ENCODE results near the gene MAP7.

Gene MAP7

GRCh38 chr6:136563386-136564152, 13.3 kb upstream of the MAP7 start:
- no peak for DNase-seq

DNA sequence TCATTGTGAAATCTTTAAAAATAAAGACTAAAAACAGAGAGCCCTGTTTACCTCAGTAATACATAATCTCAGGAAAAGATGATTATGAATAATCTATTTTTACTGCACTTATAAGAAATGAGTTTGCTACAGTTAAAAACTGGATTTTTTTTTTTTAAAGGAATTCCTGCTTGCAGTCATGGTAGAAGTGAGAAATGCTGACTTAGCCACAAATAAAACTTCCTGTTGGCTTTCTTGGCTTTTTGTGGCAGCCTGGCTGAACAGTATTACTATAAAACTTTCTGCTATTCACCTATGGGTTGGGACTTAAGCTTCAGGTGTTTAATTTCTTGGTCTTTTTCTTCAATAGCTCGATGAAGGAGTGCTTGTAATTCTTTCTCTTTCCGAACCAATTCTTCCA, 12.0 kb upstream of the MAP7 start:
- DNase-seq = no peak

DNA sequence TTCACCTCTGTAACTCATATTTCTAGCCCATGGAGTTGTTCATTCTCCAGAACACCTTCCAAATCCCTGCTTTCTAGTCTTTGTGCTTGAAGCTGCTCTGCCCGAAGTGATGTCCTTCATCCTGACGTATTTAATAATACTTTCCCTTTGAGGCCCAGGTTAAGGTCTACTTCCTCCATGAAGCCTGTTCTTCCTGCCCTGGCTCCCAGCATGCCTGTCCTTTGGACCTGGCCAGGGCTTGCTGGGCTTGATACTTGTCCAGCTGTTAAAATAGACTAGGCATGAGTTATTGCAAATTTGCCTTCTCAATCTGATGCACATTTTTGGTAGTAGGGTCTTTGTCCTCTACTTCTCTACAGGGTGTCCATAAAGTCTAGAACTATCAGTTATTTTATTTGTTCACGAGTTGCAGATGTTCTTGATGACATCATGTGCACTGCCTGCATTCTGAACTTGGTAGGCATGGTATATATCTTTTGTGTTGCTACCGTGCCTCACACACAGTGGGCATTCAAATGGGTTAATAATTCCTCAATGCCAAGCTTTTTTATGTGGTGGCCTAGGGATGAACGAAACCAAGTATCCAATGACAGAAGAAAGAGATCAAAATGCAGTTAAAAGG, 3.1 kb upstream of the MAP7 start:
- no peak for DNase-seq

GRCh38 chr6:136552054-136552453, 1.8 kb upstream of the MAP7 start:
- DNase-seq = no peak

DNA sequence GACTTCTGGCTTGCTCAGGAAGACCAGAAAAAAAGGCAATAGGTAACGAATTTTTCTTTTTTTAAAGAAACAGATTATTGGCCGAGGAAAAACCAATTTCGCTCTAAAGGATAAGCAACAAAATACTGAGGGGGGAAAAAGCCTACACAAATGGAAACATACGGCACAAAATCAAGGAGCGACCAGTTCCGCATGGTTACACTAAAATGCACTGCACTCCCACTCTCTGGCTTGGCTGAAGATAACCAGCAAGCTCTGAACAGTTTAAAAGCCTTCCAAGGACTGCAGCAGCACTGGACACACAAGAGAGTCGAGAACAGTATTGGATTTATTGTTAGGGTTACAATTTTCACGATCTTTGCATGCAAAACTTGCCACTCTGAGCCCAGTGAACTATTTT, 881 bp upstream of the MAP7 start:
- no peak for DNase-seq

DNA sequence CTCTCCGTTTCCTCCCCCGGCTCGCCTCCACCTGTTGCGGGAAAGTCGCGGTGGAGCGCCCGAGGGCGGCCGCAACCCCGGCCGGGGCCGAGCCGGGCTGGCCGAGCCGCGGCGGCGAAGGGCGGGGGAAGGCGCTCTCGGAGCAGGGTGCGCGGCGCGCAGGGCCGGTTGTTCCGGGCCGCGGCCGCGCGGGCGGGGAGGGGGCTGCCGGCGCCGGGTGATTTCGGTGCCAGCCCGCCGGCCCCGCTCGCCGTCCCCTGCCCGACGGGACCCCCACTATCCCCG, 235 bp downstream of the MAP7 start:
- DNase-seq = no peak

- DNase-seq = no peak
Observed at GRCh38 chr6:136549300-136550044, 750 bp downstream of the MAP7 start.

DNA sequence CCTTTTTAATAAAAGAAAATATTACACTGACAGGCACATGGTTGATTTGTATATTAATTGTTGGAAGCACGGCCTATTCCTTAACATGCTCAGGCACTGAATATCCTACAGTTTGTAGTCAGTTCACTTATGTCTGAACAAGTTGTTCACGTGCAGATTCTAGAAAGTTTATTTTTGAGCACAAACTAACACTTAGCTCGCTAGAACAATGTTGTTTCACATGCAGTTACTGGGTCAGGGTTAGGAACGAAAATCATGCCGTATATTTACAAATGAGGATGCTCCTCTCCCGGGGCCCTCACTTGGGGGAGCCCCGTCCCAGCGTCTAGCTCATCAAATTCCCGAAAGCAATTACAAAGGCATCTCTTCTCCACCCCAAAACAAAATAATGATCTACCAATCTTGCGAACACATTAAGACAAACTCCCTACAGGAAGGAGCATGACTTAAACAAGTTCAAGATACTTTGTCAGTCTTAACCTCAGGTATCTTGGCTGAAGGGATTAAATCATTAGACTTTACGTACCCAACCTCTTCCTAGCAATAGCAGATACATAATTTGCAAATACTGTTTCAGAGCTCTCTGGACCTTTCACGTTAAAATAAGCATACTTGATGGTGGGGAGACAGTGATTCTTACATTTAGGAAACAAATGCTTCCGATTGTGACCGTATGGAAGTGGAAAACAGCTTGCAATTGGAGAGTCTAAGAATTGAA, 1.5 kb downstream of the MAP7 start:
- no peak for DNase-seq

- no peak for DNase-seq
Observed at GRCh38 chr6:136547871-136548270, 2.4 kb downstream of the MAP7 start.

DNA sequence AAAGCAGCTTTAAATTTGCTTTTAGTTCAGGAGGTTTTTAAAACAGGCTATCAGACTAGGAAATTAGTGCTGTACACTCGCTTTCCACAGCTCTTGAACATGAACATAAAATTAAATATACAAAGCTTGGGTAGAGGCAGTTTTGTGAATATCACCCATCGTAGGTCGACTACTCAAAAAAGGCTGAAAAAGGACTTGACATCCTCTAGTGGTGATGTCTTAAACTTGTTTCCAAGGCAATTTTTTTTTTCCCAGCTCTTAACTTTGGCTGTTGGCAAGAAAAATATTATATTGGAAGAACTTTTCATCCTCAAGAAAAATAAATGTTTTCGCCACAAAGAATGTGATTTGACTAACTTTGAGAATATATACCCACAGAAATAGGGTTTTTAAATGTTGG, 2.9 kb downstream of the MAP7 start:
- no peak for DNase-seq

DNA sequence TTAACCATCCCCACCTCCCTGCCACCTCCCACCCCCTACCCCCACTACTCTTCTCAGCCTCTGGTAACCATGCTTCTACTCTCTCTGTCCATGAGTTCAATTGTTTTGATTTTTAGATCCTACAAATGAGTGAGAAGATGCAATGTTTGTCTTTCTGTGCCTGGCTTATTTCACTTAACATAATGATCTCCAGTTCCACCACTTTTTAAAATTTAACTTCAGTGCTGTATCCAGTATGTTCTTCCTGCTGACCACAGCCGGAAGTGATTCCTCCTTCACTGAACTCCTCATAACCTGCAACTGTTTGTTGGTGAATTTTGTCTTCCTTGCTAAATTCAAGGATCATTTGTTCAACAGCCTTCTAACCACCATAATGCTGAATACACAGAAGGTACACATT, 3.9 kb downstream of the MAP7 start:
- no peak for DNase-seq

DNA sequence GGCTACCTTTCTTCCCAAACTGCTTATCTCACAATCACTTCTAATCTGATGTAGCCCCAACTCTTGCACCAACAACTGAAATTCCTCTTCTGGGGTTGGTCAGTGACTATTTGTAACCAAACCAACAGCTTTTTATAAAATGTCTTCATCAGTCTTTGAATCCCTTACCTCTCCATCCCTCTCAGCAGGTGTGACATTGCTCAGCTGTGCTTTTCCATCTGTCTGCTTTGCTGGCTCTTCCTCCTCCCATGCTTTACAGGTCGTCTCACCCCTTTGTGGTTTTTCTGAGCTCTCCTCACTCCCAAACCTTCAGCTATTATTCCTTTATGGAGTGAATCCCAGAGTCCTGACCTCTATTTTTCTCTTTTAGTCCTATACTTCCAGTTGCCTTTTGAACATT, 5.9 kb downstream of the MAP7 start:
- no peak for DNase-seq

- DNase-seq = no peak
Observed at GRCh38 chr6:136541395-136541794, 8.8 kb downstream of the MAP7 start.

DNA sequence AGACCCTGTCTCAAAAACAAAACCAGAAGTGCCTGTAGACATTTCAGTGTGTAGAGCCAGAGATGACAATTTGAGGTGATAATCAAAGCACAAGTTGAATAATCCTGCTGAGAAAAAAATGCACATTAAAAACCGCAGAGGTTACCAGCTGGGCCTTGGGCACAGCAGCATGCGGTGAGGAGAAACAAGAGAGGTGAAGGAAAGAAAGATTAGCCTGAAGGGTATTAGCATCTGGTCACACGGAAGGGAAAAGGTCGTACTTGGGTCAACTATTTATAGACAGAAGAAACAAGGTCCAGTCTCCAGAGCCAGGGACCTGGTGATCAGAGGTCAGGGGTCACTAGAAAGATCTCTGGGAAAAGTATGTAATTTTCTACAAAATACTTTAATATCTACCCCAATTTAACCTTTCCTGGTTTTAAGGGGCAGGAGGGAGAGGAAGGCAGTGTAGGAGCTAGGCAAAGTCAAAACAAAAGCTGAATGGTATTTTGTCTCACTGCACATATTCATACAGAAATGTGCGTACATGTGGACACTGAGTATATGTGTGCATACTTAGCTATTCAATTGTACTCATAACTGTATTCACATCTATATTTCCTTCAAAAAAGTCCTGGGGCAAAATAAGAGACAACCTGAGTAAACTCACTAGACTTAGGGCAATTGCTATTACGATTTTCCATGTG, 10.1 kb downstream of the MAP7 start:
- DNase-seq = no peak

DNA sequence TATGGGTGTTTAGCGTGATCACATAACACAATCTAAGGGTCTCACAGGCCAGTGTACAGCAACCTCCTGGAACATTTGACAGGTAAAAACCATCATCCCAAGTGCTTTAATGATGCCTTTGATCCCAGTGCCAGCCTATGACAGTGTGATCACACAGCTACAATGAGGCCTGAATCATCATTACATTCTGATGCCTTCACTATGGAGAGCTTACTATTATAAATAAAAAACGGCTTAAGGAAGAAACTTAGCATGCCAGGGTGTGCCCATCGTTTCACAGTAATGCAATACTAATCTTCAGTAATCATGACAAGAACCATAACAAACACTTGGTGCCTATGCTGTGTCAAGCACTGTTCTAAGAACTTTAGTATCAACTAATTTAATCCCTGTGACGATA, 11.4 kb downstream of the MAP7 start:
- no peak for DNase-seq

- DNase-seq = no peak
Observed at GRCh38 chr6:136535880-136536650, 14.2 kb downstream of the MAP7 start.

DNA sequence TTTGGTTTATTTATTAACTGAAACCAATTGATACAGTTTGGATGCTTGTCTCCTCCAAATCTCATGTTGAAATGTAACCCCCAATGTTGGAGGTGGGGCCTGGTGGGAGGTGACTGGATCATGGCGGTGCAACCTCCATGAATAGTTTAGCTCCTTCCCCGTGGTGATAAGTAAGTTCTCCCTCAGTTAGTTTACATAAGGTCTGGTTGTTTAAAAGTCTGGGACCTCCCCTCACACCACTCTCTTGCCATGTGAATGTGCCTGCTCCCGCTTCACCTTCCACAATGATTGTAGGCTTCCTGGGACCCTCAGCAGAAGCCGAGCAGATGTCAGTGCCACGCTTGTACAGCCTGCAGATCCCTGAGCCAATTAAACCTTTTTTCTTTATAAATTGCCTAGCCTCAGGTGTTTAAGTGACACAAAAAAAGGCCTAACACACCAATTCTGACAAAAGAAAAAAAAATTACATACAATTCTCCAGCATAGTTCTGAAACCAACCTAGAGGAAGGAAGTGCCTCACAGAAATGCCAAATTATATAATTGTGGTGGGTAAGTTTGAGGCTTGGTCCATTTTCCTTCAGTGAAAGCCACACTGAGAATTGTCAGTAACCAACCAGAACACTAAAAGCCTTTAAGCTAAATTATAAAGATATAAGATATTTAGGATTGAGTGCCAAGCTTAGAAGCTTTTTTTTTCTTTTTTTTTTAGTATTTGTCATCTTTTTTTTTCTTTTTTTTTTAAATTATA, 15.0 kb downstream of the MAP7 start:
- DNase-seq = no peak

DNA sequence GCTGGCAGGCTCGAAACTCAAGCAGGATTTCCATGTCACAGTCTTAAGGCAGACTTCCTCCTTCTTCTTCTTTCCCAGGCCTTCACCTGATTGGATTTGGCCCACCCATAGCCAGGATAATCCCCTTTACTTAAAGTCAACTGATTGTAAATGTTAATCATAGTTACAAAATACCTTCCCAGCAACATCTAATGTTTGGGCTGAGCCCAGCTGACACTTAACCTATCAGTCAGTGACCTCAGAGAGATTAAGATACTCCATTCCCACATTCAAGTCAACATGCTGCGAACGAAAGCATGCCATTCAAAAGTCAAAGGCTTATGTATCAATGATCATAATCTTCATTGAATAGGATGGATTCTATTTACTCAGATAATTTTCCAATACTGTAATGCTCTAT, 16.0 kb downstream of the MAP7 start:
- DNase-seq = no peak

DNA sequence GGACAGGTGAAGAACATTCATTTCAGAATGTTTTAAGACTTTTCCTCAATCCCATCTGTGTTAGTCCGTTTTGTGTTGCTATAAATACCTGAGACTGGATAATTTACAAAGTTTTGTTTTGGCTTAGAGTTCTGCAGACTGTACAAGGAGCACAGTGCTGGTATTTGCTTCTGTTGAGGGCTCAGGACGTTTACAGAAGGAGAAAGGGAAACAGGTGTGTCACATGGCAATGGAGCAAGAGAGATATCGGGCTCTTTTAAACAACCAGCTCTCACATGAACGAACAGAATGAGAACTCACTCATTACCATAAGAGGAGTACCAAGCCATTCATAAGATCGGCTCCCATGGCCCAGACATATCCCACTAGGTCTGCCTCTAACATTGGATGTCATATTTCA, 16.7 kb downstream of the MAP7 start:
- no peak for DNase-seq

- no peak for DNase-seq
Observed at GRCh38 chr6:136532030-136532429, 18.2 kb downstream of the MAP7 start.

GRCh38 chr6:136529710-136530109, 20.5 kb downstream of the MAP7 start:
- DNase-seq = no peak

GRCh38 chr6:136528477-136528876, 21.7 kb downstream of the MAP7 start:
- DNase-seq = no peak

All from activated T-cell treated with anti-CD3 and anti-CD28 coated beads, Interleukin-2, amount 50 U/mL, for 1 hour (primary cell).